Mucosa of rectum (tissue), 2 donors: ENCODE measurements around the gene EMILIN1.

ENCODE experiments used
- H3K27ac ChIP-seq, 2 donors: one replicate each; pipeline ENCODE4 v1.7.0; 2013; ENCODE audit warnings: inconsistent platforms in 2 of 2, low read depth in 2 of 2, low read length in 2 of 2
- H3K27me3 ChIP-seq, 2 donors: one replicate each; pipeline ENCODE4 v1.7.0; 2013; ENCODE audit warnings: low read length in 2 of 2; ENCODE audit not compliant: control insufficient read depth in 2 of 2, insufficient read depth in 2 of 2
- H3K36me3 ChIP-seq, 2 donors: one replicate each; pipeline ENCODE4 v1.7.0; 2013; ENCODE audit warnings: low read length in 2 of 2; ENCODE audit not compliant: control insufficient read depth in 2 of 2, insufficient read depth in 2 of 2
- H3K4me1 ChIP-seq, 2 donors: one replicate each; pipeline ENCODE4 v1.7.0; 2013; ENCODE audit warnings: low read length in 2 of 2, mild to moderate bottlenecking in 1 of 2; ENCODE audit not compliant: control insufficient read depth in 2 of 2, insufficient read depth in 2 of 2
- H3K4me3 ChIP-seq, 2 donors: one replicate each; pipeline ENCODE4 v1.7.0; 2013; ENCODE audit warnings: low read length in 2 of 2
- H3K9ac ChIP-seq, 2 donors: one replicate each; pipeline ENCODE4 v1.7.0; 2013; ENCODE audit warnings: low read length in 2 of 2, low read depth in 1 of 2, mild to moderate bottlenecking in 1 of 2
- H3K9me3 ChIP-seq, 2 donors: one replicate each; pipeline ENCODE4 v1.7.0; 2013; ENCODE audit warnings: low read length in 2 of 2; ENCODE audit not compliant: control insufficient read depth in 2 of 2
- donor health status: healthy.
- donor health status: Normal muscosa, but diverticular disease.

Gene EMILIN1

GRCh38 chr2:27133905-27134780 is 55.7 kb downstream of the EMILIN1 start, which contains the start of gene PREB:
Gene PREB (minus strand): TSS chr2:27134636. CDS start chr2:27134421, 215 bp downstream.
- Histone ChIP-seq H3K9ac (peak within 1 kb of the TSS; percentile 84 to 93), H3K4me1 (peaks cover 15 to 18% of the 10 kb centered on the region in 2 donors), H3K36me3 (peaks cover 23 to 31% of the 10 kb centered on the region in 2 donors), H3K9me3 (no peaks in the 10 kb centered on the region), H3K27ac (peak within 1 kb of the TSS; percentile 78 to 87), H3K27me3 (no peaks in the 10 kb centered on the region), H3K4me3 (peak within 1 kb of the TSS; percentile 81 to 86)

- Histone ChIP-seq H3K36me3 (peaks cover 19 to 27% of the 10 kb centered on the region in 2 donors), H3K9me3 (no peaks in the 10 kb centered on the region), H3K4me3 (peak overlapping the region; percentile 65 to 81), H3K27me3 (no peaks in the 10 kb centered on the region), H3K4me1 (peaks cover 15 to 18% of the 10 kb centered on the region in 2 donors), H3K9ac (peak overlapping the region; percentile 41 to 93), H3K27ac (peak overlapping the region in 1 of 2 donors; percentile 87)
Measured at GRCh38 chr2:27134781-27135477, 56.5 kb downstream of the EMILIN1 start.

GRCh38 chr2:27135478-27135955 is 57.1 kb downstream of the EMILIN1 start:
- Histone ChIP-seq H3K27ac (no peak overlapping the region), H3K4me1 (peaks cover 15 to 18% of the 10 kb centered on the region in 2 donors), H3K9ac (no peak overlapping the region), H3K4me3 (no peak overlapping the region), H3K9me3 (no peaks in the 10 kb centered on the region), H3K27me3 (no peaks in the 10 kb centered on the region), H3K36me3 (peaks cover 13 to 21% of the 10 kb centered on the region in 2 donors)
